Subcutaneous abdominal adipose tissue (tissue), 5 donors: ENCODE results near the gene LNX1.

Experiments
- H3K27ac ChIP-seq: one replicate; pipeline ENCODE4 v1.7.0; 2013; ENCODE audit warnings: low read depth, mild to moderate bottlenecking, inconsistent platforms, low read length, moderate library complexity
- H3K27me3 ChIP-seq, 5 donors: one replicate each; pipeline ENCODE4 v1.7.0; 2013; ENCODE audit warnings: low read length in 5 of 5, inconsistent platforms in 1 of 5; ENCODE audit not compliant: control insufficient read depth in 5 of 5, insufficient read depth in 4 of 5
- H3K36me3 ChIP-seq, 5 donors: one replicate each; pipeline ENCODE4 v1.7.0; 2013; ENCODE audit warnings: low read length in 5 of 5; ENCODE audit not compliant: control insufficient read depth in 5 of 5, insufficient read depth in 5 of 5
- H3K4me1 ChIP-seq, 5 donors: one replicate each; pipeline ENCODE4 v1.7.0; 2013; ENCODE audit warnings: low read length in 5 of 5, mild to moderate bottlenecking in 3 of 5, moderate library complexity in 1 of 5; ENCODE audit not compliant: control insufficient read depth in 5 of 5, insufficient read depth in 5 of 5
- H3K4me3 ChIP-seq, 5 donors: one replicate each; pipeline ENCODE4 v1.7.0; 2013; ENCODE audit warnings: low read length in 5 of 5, low read depth in 1 of 5
- H3K9ac ChIP-seq, 5 donors: one replicate each; pipeline ENCODE4 v1.7.0; 2013; ENCODE audit warnings: low read length in 5 of 5, mild to moderate bottlenecking in 4 of 5, moderate library complexity in 3 of 5
- H3K9me3 ChIP-seq, 5 donors: one replicate each; pipeline ENCODE4 v1.7.0; 2013; ENCODE audit warnings: low read length in 5 of 5; ENCODE audit not compliant: control insufficient read depth in 5 of 5
- donor health status: healthy.
- donor health status: healthy.
- donor health status: healthy.
- donor health status: healthy.
- donor health status: healthy.

LNX1 gene

DNA sequence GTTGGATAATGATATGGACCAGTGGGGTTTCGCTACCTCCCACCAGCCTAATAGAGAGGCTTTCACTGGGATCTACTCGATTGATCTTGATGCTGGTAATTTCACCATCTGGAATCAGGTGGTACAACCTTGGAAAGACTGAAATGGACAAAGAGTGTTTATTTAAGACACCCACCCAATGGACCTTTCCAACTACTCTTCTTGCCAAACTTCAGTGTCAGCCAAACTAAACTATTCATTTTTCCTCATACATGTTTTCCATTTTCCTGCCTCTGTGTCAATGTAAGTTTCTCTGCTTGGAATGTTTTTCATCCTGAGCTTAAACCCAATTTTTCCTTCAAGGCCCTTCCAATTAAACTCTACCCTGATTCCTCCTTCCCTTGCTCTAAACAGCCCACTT lies 92.6 kb downstream of the LNX1 start:
- Histone ChIP-seq H3K27me3 (no peaks in the 10 kb centered on the region), H3K27ac (peak overlapping the region; percentile 69), H3K4me1 (peaks cover 2 to 11% (median 9%) of the 10 kb centered on the region in 5 donors), H3K9ac (no peak overlapping the region), H3K36me3 (peaks cover 0 to 17% (median 7%) of the 10 kb centered on the region in 5 donors), H3K4me3 (no peak overlapping the region), H3K9me3 (no peaks in the 10 kb centered on the region)

DNA sequence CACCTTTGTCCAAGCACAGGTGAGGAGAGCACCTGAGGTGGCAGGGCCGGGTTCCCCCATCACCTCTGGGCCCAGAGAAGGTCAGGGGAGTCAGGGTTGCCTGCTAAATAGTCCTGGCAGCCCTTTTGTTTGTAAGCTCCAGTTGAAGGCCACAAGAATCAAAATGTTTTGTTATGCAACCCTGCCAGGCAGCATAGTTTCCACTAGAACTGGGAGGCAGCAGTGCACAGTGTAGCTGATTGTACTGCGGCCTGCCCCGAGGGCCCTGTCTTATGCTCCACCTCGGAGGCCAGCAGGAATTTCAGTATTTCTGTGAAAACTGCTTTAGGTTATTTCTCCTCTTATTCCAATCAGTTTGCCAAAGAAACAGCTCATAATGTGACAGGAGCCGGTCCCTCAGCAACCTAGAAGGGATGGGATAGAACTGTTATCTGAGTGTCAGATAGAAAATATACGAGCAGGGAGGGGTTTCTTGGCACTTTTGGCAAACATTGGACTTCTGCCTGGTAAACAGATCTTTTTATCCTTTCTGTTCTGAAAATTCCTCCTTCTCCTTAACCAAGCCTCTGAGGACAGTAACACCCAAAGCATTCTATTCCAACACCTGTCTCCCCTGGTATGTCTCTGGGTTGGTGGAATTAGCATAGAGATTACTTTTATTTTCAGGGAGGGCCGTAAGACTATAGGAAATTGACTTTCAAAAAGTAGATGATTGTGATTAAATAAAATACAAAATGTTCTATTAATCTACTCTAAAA lies 93.6 kb downstream of the LNX1 start:
- H3K27ac ChIP-seq: peak overlapping the region; percentile 69
- no peaks in the 10 kb centered on the region for H3K9me3 ChIP-seq
- peak overlapping the region in 1 of 5 donors; percentile 28 for H3K9ac ChIP-seq
- H3K36me3 ChIP-seq: peaks cover 0 to 20% (median 9%) of the 10 kb centered on the region in 5 donors
- peaks cover 2 to 11% (median 9%) of the 10 kb centered on the region in 5 donors for H3K4me1 ChIP-seq
- H3K4me3 ChIP-seq: no peak overlapping the region
- H3K27me3 ChIP-seq: no peaks in the 10 kb centered on the region

DNA sequence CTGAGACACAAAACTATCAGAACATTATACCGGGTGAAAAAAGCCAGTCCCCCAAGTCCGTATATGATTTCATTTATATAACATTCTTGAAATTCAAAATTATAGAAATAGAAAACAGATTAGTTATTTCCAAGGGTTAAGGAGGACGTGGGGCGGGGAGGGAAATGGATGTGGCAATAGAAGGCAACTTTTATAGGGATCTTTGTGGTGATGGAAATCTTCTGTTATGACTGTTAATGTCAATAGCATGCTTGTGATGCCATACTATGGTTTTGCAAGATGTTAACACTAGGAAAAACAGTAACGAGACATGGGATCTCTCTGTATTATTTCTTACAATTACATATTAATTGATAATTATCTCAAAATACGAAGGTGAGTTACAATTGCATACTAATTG lies 96.4 kb downstream of the LNX1 start:
- H3K36me3 ChIP-seq: peaks cover 0 to 17% (median 9%) of the 10 kb centered on the region in 5 donors
- H3K9ac ChIP-seq: no peak overlapping the region
- H3K9me3 ChIP-seq: no peaks in the 10 kb centered on the region
- no peaks in the 10 kb centered on the region for H3K27me3 ChIP-seq
- peaks cover 6 to 19% (median 12%) of the 10 kb centered on the region in 5 donors for H3K4me1 ChIP-seq
- H3K4me3 ChIP-seq: no peak overlapping the region
- no peak overlapping the region for H3K27ac ChIP-seq

DNA sequence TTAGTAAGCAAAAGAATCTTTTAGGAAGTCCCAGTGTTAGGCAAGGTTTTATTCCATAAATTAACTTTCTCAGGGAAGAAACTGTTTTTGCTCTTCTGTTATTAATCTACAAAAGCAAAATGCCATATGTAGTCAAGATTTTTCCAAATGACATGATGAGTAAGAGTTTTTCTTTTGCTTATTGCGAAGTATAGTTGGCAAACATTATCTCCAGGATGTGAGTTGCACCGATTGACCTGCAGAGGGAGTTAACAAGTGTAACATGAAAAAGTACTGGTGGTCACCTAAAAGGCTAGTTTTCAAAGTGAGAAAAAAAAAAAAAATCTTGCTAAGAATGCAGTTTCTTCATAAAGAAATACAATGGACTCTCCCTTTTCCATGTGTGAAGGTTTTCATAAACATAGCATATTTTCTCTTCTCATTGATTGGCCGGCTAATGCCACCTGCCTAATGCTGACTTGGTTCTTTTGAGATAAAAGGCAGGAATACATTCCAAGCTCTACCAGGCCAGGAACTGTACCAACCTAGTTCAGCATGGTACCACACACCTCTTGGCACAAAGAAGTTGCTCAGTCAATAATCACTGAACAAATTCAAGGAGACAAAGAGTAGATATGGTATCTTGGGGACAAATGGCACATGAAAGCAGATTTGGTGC lies 100.2 kb downstream of the LNX1 start:
- peaks cover 0 to 13% (median 6%) of the 10 kb centered on the region in 5 donors for H3K36me3 ChIP-seq
- H3K4me1 ChIP-seq: peaks cover 0 to 11% (median 4%) of the 10 kb centered on the region in 5 donors
- H3K27ac ChIP-seq: peak overlapping the region; percentile 60

DNA sequence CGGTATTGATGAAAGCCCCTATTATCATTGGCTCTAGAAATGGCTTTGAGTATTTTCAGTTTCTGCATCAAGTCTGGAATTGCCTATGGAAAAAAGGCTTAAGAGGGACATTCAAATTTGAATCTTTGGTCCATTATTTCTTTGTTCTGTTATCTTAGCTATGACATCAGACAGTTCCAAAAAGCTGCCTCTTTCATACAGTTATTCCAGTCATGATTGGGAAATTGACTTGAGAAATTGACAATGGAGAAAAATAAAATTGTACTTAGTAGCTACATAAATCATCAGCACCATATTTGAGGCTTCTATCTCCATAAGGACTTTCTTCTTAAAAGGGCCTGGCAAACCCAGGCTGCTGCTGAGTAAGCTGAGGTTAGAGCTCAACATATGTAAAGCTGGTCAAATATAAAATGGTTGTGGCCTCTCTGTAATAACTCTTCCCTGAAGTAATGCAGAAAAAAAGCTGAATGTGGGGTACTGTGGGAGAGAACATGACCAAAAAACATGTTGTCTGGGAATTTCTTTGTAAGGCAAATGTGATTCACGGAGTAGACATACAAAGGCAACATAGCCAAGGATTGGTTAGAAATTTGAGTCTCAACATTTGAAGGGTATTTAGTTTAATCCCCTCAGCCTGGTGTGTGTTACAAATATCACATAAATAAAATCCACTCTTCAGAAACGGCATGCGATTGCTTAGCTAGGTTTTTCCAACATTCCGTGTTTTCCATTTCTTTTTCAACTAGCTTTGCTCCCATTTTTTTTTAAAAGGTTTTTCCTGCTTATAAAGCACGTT lies 100.9 kb downstream of the LNX1 start:
- Histone ChIP-seq H3K27ac (peak overlapping the region; percentile 60), H3K36me3 (peaks cover 0 to 8% (median 3%) of the 10 kb centered on the region in 5 donors), H3K9me3 (no peaks in the 10 kb centered on the region), H3K27me3 (peaks cover 0 to 7% (median 0%) of the 10 kb centered on the region in 5 donors), H3K4me1 (peaks cover 0 to 11% (median 6%) of the 10 kb centered on the region in 5 donors), H3K4me3 (no peak overlapping the region), H3K9ac (no peak overlapping the region)

More for the DNA sequence above, 100.2 kb downstream of the LNX1 start:
- peaks cover 0 to 7% (median 0%) of the 10 kb centered on the region in 5 donors for H3K27me3 ChIP-seq
- no peaks in the 10 kb centered on the region for H3K9me3 ChIP-seq
- no peak overlapping the region for H3K9ac ChIP-seq
- no peak overlapping the region for H3K4me3 ChIP-seq

DNA sequence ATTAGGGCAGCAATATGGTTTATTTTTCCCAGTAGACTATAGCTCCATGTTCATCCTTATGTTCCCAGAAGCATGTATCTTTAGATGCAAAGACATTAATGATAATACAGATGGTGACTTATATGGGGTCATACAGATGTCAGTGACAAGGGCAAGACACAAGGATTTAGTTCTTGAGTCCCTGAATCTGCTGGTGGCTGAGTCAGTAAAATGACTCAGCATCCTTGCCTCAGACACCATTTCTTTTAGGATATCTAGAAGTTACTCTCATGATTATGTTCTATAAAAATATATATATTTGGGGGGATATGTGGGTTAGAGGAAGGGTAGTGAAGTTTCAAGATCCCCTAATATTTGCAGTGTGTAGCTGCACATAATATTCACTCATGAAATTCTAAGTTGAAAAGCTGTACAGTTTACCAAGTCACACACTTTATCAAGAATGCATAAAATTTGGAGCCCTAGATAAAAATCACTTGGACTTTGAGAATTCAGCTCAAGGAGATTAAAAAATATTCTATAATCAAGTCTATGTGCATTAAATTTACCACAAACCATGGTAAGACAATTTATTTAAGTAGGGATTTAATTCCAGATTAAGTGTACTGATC lies 101.9 kb downstream of the LNX1 start:
- Histone ChIP-seq H3K9ac (no peak overlapping the region), H3K4me3 (no peak overlapping the region), H3K4me1 (peaks cover 0 to 11% (median 8%) of the 10 kb centered on the region in 5 donors), H3K27me3 (peaks cover 0 to 7% (median 0%) of the 10 kb centered on the region in 5 donors), H3K36me3 (peaks cover 0 to 5% (median 3%) of the 10 kb centered on the region in 5 donors), H3K27ac (no peak overlapping the region), H3K9me3 (no peaks in the 10 kb centered on the region)

DNA sequence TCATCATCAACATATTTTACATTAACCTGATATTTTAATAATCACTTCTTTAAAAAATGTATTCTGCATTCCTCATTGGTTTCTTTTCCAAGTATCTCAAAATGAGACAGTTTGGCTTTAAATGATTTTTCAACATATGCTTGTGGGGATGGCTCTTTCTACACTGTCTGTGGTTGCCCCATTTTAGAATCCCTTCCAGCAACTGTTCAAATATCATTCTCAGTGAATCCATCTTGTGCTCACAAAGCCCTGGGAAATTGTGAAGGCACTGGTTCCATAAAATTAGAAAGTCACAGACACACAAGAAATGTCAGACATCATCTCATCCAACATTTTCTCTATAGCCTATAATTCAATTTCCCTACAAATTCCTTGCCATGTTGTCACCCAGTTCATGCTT lies 103.5 kb downstream of the LNX1 start:
- Histone ChIP-seq H3K4me3 (no peak overlapping the region), H3K27ac (no peak overlapping the region), H3K4me1 (peaks cover 0 to 11% (median 8%) of the 10 kb centered on the region in 5 donors), H3K9ac (no peak overlapping the region), H3K36me3 (no peaks in the 10 kb centered on the region), H3K9me3 (no peaks in the 10 kb centered on the region), H3K27me3 (peaks cover 0 to 7% (median 0%) of the 10 kb centered on the region in 5 donors)

DNA sequence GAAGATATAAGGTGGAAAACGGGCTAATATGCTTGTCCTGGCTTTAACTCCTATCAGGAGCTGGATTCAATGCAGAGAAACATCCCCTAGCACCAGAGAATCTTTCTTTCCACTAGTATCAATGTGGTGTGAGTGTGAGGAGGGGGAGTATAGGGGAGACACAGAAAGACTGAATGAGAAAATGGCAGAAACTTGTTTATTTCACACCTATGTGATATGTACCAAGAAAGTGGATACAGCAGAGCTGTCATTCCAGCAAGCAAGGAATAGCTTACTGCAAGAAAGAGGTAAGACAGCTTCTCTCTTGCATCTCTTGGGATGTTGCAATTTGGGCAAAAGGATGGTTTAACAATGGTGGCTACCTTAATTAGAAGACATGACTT lies 105.6 kb downstream of the LNX1 start:
- peaks cover 0 to 7% (median 0%) of the 10 kb centered on the region in 5 donors for H3K27me3 ChIP-seq
- no peak overlapping the region for H3K27ac ChIP-seq
- no peaks in the 10 kb centered on the region for H3K9me3 ChIP-seq
- H3K36me3 ChIP-seq: peaks cover 0 to 8% (median 2%) of the 10 kb centered on the region in 5 donors
- no peak overlapping the region for H3K9ac ChIP-seq
- H3K4me1 ChIP-seq: peaks cover 0 to 9% (median 3%) of the 10 kb centered on the region in 5 donors
- H3K4me3 ChIP-seq: no peak overlapping the region

DNA sequence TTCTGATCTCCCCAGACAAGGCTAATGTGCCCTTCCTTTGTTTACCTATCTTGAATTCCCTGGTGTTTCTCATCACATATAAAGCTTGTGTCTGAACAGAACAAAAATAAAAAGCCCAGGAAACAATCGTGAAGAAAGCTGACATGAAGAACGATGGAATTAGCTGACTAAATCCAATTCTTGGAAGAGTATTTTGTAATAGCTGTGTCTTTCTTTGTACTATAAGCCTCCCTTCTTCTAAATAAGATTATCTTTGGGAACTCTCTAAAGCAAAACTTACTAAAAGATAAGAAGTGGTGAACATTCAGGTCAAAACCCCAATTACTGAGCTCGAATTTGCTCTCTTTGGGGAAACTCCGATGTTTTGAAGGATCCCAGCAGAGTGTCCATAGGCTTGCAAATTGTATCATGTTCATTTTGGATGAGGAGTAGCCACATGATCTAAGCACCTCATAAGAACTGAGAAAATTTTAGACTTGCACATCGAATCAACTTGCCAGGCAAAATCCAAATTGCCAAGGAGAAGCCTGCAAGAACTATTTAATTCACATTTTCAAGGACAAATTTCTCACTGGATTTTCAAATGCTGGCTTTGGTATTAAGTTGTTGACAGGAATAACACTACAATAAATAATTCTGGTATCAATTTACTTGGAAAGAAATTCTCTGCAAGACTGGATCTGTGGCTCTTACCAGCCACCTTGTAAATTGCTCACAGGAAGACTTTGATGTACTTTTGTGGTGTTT lies 106.2 kb downstream of the LNX1 start:
- Histone ChIP-seq H3K27ac (peak overlapping the region; percentile 7), H3K27me3 (peaks cover 0 to 7% (median 0%) of the 10 kb centered on the region in 5 donors), H3K9me3 (no peaks in the 10 kb centered on the region), H3K4me1 (peaks cover 0 to 5% (median 0%) of the 10 kb centered on the region in 5 donors), H3K36me3 (peaks cover 0 to 8% (median 2%) of the 10 kb centered on the region in 5 donors), H3K4me3 (no peak overlapping the region), H3K9ac (no peak overlapping the region)
